A549 (cell line): ENCODE data around the gene PDX1. TPM values are rescaled to one million over a fixed set of nuclear protein-coding genes. Genes with fewer than 3 reads are reported as not detected.

Source experiments
- ATAC-seq, 2 experiments: fragments of 200-7000 bp in 1 of 2; fragments of >200 bp in 1 of 2; cut with Nextera tagmentation in 1 of 2; cut with Tn5 transposase in 1 of 2; 3 replicates each; pipeline versions ENCODE4 v1.8.0 to v1.9.1; 2018 to 2020; ENCODE audit warnings: mild to moderate bottlenecking in 1 of 2, moderate library complexity in 1 of 2
- CTCF ChIA-PET: fragments of 300-600 bp; sonication (Branson Sonifier 250); formaldehyde crosslinking; extraction: SDS; loops from one replicate; lab custom pipeline; 2021; ENCODE audit warnings: antibody characterized with exemption, inconsistent platforms; lab: Yijun Ruan, JAX
- POLR2A ChIA-PET: fragments of 350-600 bp; formaldehyde crosslinking; extraction: SDS; loops from one replicate; lab custom pipeline; 2021; ENCODE audit warnings: antibody characterized with exemption, inconsistent platforms; lab: Yijun Ruan, JAX
- DNase-seq, 2 experiments: peaks; one replicate each; pipeline versions ENCODE4 v3.0.0 to v3.0.0-alpha.2; 2011 to 2016; ENCODE audit warnings: low read depth in 1 of 2, low spot score in 1 of 2
- FAIRE-seq: peaks from 2 replicates; lab custom pipeline; 2011; peaks lifted over from hg19 to GRCh38; lab: Jason Lieb, UNC
- H3K27ac ChIP-seq, 2 experiments: fragments of >200 bp; sonication (Bioruptor Twin); formaldehyde crosslinking; 3 replicates each; pipeline ENCODE4 v1.5.1; 2016 to 2017
- H3K4me1 ChIP-seq: fragments of >200 bp; sonication (Bioruptor Twin); formaldehyde crosslinking; 3 replicates; pipeline ENCODE4 v1.6.1; 2016
- H3K4me2 ChIP-seq: fragments of >200 bp; sonication (Bioruptor Twin); formaldehyde crosslinking; 3 replicates; pipeline ENCODE4 v1.6.1; 2016
- H3K4me3 ChIP-seq: fragments of >200 bp; sonication (Bioruptor Twin); formaldehyde crosslinking; 3 replicates; pipeline ENCODE4 v1.5.1; 2016
- H3K9me3 ChIP-seq: fragments of >200 bp; sonication (Bioruptor Twin); formaldehyde crosslinking; 3 replicates; pipeline ENCODE4 v1.6.1; 2016
- CHD2 ChIP-seq: fragments of 150-350 bp; IDR thresholded peaks from 2 replicates; pipeline ENCODE4 v1.6.1; 2014; ENCODE audit warnings: low read length; ENCODE audit not compliant: partially characterized antibody
- EHMT2 ChIP-seq: fragments of 200-600 bp; sonication (generic); IDR thresholded peaks from 2 replicates; pipeline ENCODE4 v1.6.1; 2016; ENCODE audit warnings: antibody characterized with exemption, low read depth, mild to moderate bottlenecking, moderate library complexity
- FOXS1 ChIP-seq: fragments of 250-450 bp; sonication (Bioruptor Pico); IDR thresholded peaks from 2 replicates; pipeline ENCODE4 v1.5.0; 2020; ENCODE audit warnings: mild to moderate bottlenecking, moderate library complexity
- GATA3 ChIP-seq: IDR thresholded peaks from 2 replicates; pipeline ENCODE4 v1.6.1; 2012; ENCODE audit warnings: borderline replicate concordance
- HEYL ChIP-seq: fragments of 250-450 bp; sonication (Bioruptor Pico); IDR thresholded peaks from 2 replicates; pipeline ENCODE4 v1.8.0; 2021; ENCODE audit warnings: mild to moderate bottlenecking, moderate library complexity
- HMGXB4 ChIP-seq: fragments of 250-450 bp; sonication (Bioruptor Pico); IDR thresholded peaks from 2 replicates; pipeline ENCODE4 v1.5.0; 2021; ENCODE audit warnings: mild to moderate bottlenecking, moderate library complexity, borderline replicate concordance
- HOXB13 ChIP-seq: fragments of 250-450 bp; sonication (Bioruptor Pico); IDR thresholded peaks from 2 replicates; pipeline ENCODE4 v1.5.0; 2020; ENCODE audit warnings: low read depth, mild to moderate bottlenecking, moderate library complexity
- JUN ChIP-seq, 2 experiments: fragments of >200 bp; sonication (Bioruptor Twin); formaldehyde crosslinking; IDR thresholded peaks; 2 replicates in 1 of 2; 3 replicates in 1 of 2; pipeline ENCODE4 v1.6.1; 2016 to 2017
- MAZ ChIP-seq: fragments of 150-350 bp; IDR thresholded peaks from 2 replicates; pipeline ENCODE4 v1.6.1; 2014; ENCODE audit warnings: antibody characterized with exemption, low read depth, low read length, borderline replicate concordance
- NR3C1 ChIP-seq: fragments of >200 bp; sonication (Bioruptor Twin); formaldehyde crosslinking; IDR thresholded peaks from 3 replicates; pipeline ENCODE4 v1.6.1; 2017
- PHF8 ChIP-seq: fragments of 200-600 bp; sonication (generic); IDR thresholded peaks from 2 replicates; pipeline ENCODE4 v1.6.1; 2016; ENCODE audit warnings: low read depth, mild to moderate bottlenecking, antibody characterized with exemption, moderate library complexity, borderline replicate concordance
- RAD21 ChIP-seq, 2 experiments: fragments of >200 bp in 1 of 2; sonication (Bioruptor Twin) in 1 of 2; formaldehyde crosslinking in 1 of 2; IDR thresholded peaks in 1 of 2; conservative IDR thresholded peaks in 1 of 2; 2 replicates in 1 of 2; 3 replicates in 1 of 2; pipeline ENCODE4 v1.6.1; 2012 to 2018; ENCODE audit warnings: inconsistent platforms in 1 of 2
- RCOR1 ChIP-seq: fragments of 150-350 bp; IDR thresholded peaks from 2 replicates; pipeline ENCODE4 v1.6.1; 2014; ENCODE audit warnings: antibody characterized with exemption, low read length, low read depth
- RFX5 ChIP-seq: fragments of 450-650 bp; IDR thresholded peaks from 2 replicates; pipeline ENCODE4 v1.7.1; 2014; ENCODE audit warnings: antibody characterized with exemption, mild to moderate bottlenecking, moderate library complexity
- RNF2 ChIP-seq: fragments of 200-600 bp; sonication (generic); IDR thresholded peaks from 2 replicates; pipeline ENCODE4 v1.6.1; 2016; ENCODE audit warnings: low read depth, mild to moderate bottlenecking, antibody characterized with exemption, moderate library complexity, borderline replicate concordance
- SMC3 ChIP-seq: fragments of >200 bp; sonication (Bioruptor Twin); formaldehyde crosslinking; IDR thresholded peaks from 3 replicates; pipeline ENCODE4 v1.6.1; 2018; ENCODE audit warnings: inconsistent platforms
- USF2 ChIP-seq: fragments of 450-650 bp; IDR thresholded peaks from 2 replicates; pipeline ENCODE4 v1.6.1; 2014; ENCODE audit warnings: antibody characterized with exemption
- ZNF302 ChIP-seq: fragments of 250-450 bp; sonication (Bioruptor Pico); IDR thresholded peaks from 2 replicates; pipeline ENCODE4 v1.9.0; 2021; ENCODE audit warnings: inconsistent platforms, mild to moderate bottlenecking, moderate library complexity
- WGBS: methylation state at CpG from one replicate; pipeline ENCODE4 v1.1.6; 2017; ENCODE audit errors: missing lambda C conversion rate; 5-methylcytosine and 5-hydroxymethylcytosine counted together
- polyA plus RNA-seq, 4 experiments: library from polyadenylated mRNA; depleted of rRNA in 3 of 4; stranded (reverse); fragments of >200 nt; fragmentation: RNase III in 1 of 4; extraction: RNeasy Plus Mini Kit Qiagen cat#74134 plus additional on column Dnase treatment in 1 of 4; gene quantifications; 2 replicates in 3 of 4; 3 replicates in 1 of 4; pipeline ENCODE4 v1.2.3, GENCODE V29; 2011 to 2017
- TF ChIP-seq, protein P1 (sequence below): fragments of 200-600 bp; sonication (generic); IDR thresholded peaks from 2 replicates; pipeline ENCODE4 v1.6.1; 2016; ENCODE audit warnings: antibody characterized with exemption, mild to moderate bottlenecking, moderate library complexity
- TF ChIP-seq, protein P2 (sequence below): IDR thresholded peaks from 2 replicates; pipeline ENCODE4 v1.6.1; 2012
- TF ChIP-seq, protein P3 (sequence below): fragments of >200 bp; sonication (Bioruptor Twin); formaldehyde crosslinking; IDR thresholded peaks from 3 replicates; pipeline ENCODE4 v1.5.1; 2016

The PDX1 gene
- polyA plus RNA-seq, 2 of the 4 experiments (the other 2 are of a cell fraction), result 0.04 to 0.06 TPM

GRCh38 chr13:27952876-27953675 lies 33.3 kb downstream of the PDX1 start:
- TF ChIP-seq GATA3 (no peak), HOXB13 (CRISPR knock-in tag) (no peak), JUN (IDR thresholded peaks at IDR 0.05) (no peak), RNF2 (no peak), EHMT2 (no peak), HEYL (CRISPR knock-in tag) (no peak), USF2 (no peak), ZNF302 (CRISPR knock-in tag) (no peak), PHF8 (no peak), RFX5 (no peak), FOXS1 (no peak)
- TF ChIP-seq, protein P1, sequence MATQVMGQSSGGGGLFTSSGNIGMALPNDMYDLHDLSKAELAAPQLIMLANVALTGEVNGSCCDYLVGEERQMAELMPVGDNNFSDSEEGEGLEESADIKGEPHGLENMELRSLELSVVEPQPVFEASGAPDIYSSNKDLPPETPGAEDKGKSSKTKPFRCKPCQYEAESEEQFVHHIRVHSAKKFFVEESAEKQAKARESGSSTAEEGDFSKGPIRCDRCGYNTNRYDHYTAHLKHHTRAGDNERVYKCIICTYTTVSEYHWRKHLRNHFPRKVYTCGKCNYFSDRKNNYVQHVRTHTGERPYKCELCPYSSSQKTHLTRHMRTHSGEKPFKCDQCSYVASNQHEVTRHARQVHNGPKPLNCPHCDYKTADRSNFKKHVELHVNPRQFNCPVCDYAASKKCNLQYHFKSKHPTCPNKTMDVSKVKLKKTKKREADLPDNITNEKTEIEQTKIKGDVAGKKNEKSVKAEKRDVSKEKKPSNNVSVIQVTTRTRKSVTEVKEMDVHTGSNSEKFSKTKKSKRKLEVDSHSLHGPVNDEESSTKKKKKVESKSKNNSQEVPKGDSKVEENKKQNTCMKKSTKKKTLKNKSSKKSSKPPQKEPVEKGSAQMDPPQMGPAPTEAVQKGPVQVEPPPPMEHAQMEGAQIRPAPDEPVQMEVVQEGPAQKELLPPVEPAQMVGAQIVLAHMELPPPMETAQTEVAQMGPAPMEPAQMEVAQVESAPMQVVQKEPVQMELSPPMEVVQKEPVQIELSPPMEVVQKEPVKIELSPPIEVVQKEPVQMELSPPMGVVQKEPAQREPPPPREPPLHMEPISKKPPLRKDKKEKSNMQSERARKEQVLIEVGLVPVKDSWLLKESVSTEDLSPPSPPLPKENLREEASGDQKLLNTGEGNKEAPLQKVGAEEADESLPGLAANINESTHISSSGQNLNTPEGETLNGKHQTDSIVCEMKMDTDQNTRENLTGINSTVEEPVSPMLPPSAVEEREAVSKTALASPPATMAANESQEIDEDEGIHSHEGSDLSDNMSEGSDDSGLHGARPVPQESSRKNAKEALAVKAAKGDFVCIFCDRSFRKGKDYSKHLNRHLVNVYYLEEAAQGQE, result no peak
- no peak for DNase-seq
- Histone ChIP-seq H3K4me3 (peak overlapping the region; percentile 60), H3K4me2 (peak overlapping the region; percentile 81), H3K9me3 (no peaks in the 10 kb centered on the region), H3K4me1 (0 out of 3 replicates have a peak, but pooled peaks cover 2% of the 10 kb centered on the region), H3K27ac (peak overlapping the region; percentile 92 to 99)
- ATAC-seq, result peak in 1 of 2 experiments; percentile 12; a peak in 3 of 6 replicates
- CTCF ChIA-PET, result interaction anchor here (0.7 to 6.9 kb wide), 46 partner anchors 7 to 985 kb away, joined by 3 to 132 read pairs (median 6); partner anchors contain the start of genes CDX2 and PDX1
- POLR2A ChIA-PET, result interaction anchor here (0.6 to 2.0 kb wide), 8 partner anchors 15 to 591 kb away, joined by 3 to 19 read pairs (median 4); partner anchors contain the start of genes CDX2, MTIF3 and PDX1
- WGBS, result 50% methylated on average over 30 of the region's 30 CpGs
- FAIRE-seq, result no peak

DNA sequence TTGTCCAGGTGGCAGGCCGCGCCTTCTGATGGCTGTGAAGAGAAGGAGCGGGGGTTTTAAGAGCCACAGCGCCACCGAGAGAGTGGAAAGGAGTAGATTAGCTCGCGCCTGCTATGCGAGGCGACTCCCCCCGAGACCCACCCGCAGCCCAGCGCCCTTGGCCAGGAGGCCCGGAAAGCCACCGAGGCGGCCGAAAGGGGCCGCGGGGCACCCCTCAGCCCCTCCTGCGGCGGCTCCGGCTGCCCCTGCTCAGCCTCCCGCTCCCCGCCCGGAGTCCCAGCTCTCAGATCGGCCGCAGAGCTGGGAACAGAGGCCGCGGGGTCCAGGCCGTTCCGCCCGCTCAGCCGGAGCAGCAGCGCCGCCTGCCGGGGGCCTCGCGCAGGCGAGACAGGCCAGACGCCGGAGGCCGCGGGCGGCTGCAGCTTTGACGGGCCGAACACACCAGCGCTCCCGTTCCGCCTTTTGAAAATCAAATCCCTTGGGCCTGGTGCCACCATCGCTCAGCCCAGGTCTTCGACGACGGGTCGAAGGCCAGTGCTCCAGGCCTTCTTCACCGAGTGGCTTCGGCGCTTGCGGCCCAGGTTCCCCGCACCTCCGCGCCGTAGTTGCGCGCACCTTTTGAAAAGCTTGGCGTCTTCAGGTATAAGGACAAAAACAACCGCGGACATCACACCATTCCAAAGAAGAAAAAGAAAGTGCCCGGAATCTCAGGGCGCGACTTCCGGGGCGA lies 34.0 kb downstream of the PDX1 start:
- H3K4me2 ChIP-seq, result peak overlapping the region; percentile 81
- peak overlapping the region; percentile 92 to 99 for H3K27ac ChIP-seq
- H3K4me3 ChIP-seq, result peak overlapping the region; percentile 60
- H3K4me1 ChIP-seq, result 0 out of 3 replicates have a peak, but pooled peaks cover 2% of the 10 kb centered on the region
- ATAC-seq (peak; percentile 94 to 98), DNase-seq (peak; percentile 57 to 82)
- CTCF ChIA-PET, result interaction anchor here (0.7 to 6.9 kb wide), 55 partner anchors 8 to 988 kb away, joined by 3 to 132 read pairs (median 5); partner anchors contain the start of genes CDX2 and PDX1
- WGBS, result 0% methylated on average over 25 of the region's 71 CpGs
- TF ChIP-seq MAZ, result no peak
- TF ChIP-seq RCOR1, result no peak
- TF ChIP-seq CHD2, result no peak
- TF ChIP-seq, protein P2, sequence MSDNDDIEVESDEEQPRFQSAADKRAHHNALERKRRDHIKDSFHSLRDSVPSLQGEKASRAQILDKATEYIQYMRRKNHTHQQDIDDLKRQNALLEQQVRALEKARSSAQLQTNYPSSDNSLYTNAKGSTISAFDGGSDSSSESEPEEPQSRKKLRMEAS, result no peak; the same call in 1 of the 2 replicates
- peak in 1 of 2 experiments; percentile 29; a peak in 1 of 5 replicates for TF ChIP-seq JUN (IDR thresholded peaks at IDR 0.05)
- TF ChIP-seq RNF2, result peak; percentile 86
- TF ChIP-seq HMGXB4 (CRISPR knock-in tag), result 0 out of 2 replicates have a peak, but pooled peaks have one; percentile 60
- TF ChIP-seq SMC3, result peak; percentile 53
- TF ChIP-seq RAD21 (conservative IDR thresholded peaks at IDR 0.05 in 1 of 2, IDR thresholded peaks at IDR 0.05 in 1 of 2), result peak; percentile 44 to 76
- no peak for TF ChIP-seq NR3C1
- TF ChIP-seq, protein P3, sequence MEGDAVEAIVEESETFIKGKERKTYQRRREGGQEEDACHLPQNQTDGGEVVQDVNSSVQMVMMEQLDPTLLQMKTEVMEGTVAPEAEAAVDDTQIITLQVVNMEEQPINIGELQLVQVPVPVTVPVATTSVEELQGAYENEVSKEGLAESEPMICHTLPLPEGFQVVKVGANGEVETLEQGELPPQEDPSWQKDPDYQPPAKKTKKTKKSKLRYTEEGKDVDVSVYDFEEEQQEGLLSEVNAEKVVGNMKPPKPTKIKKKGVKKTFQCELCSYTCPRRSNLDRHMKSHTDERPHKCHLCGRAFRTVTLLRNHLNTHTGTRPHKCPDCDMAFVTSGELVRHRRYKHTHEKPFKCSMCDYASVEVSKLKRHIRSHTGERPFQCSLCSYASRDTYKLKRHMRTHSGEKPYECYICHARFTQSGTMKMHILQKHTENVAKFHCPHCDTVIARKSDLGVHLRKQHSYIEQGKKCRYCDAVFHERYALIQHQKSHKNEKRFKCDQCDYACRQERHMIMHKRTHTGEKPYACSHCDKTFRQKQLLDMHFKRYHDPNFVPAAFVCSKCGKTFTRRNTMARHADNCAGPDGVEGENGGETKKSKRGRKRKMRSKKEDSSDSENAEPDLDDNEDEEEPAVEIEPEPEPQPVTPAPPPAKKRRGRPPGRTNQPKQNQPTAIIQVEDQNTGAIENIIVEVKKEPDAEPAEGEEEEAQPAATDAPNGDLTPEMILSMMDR, result peak; percentile 76
- no peak for TF ChIP-seq GATA3
- TF ChIP-seq, all 56 proteins: peak for 6
- no peak for FAIRE-seq
- POLR2A ChIA-PET, result interaction anchor here (0.5 to 2.0 kb wide), 12 partner anchors 15 to 971 kb away, joined by 3 to 19 read pairs (median 3); partner anchors contain the start of genes CDX2, MTIF3 and PDX1
- no peaks in the 10 kb centered on the region for H3K9me3 ChIP-seq
